CD4-positive, alpha-beta T cell treated with Interleukin-4 for 1 hour (primary cell): Measurements from ENCODE around the gene DOHH.
"Not testable (repeated sequence)": the region's sequence is repeated elsewhere in the genome, so short reads cannot be mapped to it uniquely, and the experiment has no call there.

Experiments
- DNase-seq, 2 donors: peaks; one replicate each; pipeline ENCODE4 v3.0.0-alpha.2; 2020 to 2022

Gene DOHH

DNA sequence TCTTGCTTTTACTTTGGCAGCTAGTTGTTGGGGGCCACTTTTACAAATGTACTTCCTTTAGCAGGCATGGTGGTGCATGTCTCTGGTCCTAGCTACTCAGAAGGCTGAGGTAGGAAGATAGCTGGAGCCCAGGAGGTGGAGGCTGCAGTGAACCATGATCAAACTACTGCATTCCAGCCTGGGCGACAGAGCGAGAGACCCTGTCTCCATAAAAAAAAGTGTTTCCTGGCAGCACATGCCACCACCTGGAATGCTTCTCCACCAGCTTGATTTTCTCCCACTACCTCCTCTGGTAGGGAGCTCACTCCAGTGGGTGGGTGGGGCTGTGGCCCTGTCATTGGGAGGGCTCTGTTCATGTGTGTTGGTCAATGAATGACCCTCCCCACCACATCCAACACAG is 18.2 kb upstream of the DOHH start:
- DNase-seq = no peak

DNA sequence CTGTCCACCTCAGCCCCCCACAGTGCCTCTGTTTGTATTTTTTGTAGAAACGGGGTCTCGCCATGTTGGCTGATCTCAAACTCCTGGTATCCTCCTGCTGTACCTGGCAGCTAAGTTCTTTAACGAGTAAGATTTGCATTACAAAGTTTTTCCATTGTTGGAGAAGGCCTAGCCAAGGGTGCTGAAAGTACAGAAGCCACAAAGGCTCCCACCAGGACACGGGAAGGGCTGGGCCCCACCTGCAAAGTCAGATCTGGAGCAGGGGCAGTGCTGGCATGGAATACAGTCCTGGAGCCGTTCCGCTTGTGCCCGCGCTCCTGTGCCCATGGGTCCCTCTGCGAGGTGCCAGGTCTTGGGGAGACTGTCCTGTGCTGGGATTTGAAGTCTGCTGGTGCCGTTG is 17.8 kb upstream of the DOHH start:
- no peak for DNase-seq

DNA sequence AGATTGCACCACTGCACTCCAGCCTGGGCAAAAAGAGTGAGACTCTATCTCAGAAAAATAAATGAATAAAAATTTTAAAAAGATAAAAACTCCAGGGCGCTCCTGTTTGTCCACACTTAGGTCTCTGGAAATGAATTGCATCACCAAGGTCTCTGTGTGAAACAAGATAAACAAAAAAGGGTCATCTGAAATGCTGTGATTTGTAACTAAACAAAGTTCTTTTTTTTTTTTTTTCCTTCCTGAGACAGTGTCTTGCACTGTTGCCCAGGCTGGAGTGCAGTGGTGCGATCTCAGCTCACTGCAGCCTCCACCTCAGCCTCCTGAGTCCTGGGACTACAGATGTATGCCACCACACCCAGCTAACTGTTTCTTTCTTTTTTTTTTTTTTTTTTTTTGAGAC is 17.2 kb upstream of the DOHH start:
- DNase-seq = no peak

DNA sequence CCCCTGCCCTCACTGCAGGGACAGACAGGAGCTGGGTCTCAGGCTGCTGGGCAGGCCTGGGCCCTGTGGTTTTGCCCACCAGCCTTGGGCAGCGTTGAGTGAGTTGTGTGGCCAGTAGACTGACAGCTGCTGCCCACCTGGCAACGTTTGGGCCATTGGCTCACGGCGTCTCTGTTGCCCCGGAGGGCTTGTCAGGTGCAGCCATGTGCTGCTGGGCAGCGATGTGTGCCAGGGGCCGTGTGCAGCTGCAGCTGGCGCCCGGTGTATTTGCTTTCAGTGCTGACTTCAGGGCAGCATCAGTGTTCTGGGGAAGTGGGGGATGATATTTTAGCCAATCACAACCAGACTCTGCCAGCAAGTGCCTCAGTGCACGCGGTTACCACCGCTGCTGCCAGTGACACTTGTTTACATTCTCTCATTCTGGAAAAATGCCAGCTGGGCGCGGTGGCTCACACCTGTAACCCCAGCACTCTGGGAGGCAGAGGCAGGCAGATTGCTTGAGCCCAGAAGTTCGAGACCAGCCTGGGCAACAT is 16.3 kb upstream of the DOHH start:
- peak; percentile 64 to 77 for DNase-seq

DNA sequence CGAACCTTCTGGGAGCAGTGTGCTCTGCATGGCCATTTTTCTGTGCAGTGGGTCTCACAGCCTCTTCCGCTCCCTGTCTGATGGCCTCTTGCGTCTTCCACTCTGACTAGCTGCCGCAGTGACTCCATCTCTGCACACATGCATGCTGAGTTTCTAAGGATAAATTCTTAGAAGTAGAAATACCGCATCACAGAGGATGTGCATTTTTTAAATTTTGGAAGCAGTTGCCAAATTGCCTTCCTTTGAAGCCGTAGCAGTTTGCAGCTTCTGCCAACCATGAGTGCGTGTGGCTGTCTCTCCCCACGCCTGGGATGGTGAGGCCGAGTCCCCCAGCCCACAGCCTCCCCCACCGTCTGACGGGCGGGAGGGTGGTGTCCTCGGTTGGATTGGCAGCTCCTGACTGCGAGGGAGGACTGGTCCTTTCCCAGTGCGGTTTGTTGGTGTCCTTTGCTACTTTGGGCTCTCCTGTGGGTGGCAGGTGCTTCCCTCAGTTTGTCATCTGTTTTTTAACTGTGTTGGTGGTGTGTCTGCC is 15.5 kb upstream of the DOHH start:
- no peak for DNase-seq

DNA sequence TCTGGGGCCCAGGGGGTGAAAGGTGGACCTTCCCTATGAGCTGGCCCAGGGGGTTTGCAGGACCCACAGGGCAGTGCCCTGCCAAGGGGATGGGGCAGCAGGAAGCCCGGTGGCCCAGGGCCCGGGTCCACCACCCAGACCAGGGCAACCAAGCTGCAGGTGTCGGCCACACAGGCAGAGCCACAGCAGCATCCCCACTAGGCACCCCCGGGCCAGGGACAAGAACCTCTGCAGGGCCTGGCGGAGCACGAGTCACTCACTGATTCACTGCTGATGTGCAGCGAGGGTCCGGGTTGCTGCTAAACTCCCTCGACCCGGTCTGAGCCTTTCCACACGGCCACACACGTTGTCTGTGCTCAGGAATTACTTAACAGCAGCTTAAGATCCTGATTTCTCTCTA is 14.5 kb upstream of the DOHH start:
- DNase-seq = no peak

DNA sequence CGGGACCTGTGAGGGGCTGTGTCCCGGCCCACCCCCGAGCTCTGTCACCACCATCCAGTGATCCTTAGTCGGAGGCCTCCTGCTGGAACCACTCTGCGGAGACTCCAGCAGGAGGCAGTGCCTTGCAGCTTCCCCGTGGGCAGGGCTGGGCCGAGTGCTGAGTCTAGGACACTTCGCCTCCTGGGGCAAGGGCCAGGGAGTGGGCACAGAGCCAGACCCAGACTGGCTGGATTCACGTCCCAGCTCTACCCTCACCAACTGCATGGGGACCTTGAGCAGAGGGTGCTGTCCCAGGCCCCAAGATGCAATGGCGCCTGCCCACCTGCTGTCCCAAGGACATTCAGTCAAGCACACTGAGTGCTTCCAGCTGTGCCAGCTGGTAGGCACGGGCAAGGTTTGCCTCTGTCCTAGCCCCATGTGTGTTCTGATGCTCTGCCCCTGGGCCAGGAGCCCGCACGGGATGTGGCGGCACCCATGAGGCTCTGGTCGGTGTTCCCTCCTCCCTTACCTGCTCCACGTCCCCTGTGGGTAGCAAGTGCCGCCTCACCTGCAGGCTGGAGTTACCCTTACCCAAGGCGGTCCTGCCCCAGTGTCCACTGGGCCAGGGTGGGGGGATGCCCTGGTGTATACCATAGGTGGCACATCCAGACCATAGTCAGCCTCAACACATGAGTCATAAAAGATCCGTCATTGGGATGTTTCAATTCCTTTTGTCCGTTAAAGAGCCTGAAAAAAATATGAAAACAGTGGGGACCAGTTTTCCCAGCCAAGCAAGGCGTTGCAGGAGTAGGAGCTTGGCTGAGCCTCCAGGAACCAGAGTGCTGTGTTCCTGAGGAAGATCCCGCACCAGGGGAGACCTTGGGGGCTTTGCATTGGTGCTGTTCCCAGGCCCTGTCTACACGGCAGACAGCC is 13.0 kb upstream of the DOHH start:
- no peak for DNase-seq

DNA sequence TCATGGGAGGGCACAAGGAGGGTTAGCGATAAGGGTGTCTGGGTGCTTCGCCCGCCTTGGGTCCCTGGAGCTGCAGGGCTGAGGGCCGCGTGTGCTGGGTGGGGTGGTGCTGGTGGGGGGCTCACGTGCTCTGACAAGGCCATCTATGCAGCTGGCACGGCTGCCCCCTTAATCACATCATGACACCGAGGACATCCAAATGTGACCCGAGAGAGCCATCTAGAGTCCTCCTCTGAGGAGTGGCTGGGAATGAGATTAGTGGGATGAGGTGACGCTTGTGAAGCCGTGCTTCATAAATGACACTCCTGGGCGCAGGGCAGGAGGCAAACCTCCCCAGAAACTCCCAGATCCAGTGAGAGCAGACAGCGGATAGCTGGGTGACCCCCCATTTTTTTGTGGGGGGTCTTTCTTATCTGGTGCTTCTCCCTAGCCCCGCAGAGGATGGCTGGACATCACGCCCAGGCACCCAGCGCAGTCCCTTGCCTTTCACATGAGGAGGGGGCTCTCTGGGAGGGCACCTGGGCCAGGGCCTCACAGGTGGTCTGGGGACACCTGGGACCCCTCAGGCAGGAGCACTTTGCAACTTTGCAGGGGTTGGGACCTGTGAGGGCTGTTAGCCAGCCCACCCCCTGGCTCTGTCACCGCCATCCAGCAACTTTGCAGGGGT is 12.2 kb upstream of the DOHH start:
- DNase-seq = no peak

DNA sequence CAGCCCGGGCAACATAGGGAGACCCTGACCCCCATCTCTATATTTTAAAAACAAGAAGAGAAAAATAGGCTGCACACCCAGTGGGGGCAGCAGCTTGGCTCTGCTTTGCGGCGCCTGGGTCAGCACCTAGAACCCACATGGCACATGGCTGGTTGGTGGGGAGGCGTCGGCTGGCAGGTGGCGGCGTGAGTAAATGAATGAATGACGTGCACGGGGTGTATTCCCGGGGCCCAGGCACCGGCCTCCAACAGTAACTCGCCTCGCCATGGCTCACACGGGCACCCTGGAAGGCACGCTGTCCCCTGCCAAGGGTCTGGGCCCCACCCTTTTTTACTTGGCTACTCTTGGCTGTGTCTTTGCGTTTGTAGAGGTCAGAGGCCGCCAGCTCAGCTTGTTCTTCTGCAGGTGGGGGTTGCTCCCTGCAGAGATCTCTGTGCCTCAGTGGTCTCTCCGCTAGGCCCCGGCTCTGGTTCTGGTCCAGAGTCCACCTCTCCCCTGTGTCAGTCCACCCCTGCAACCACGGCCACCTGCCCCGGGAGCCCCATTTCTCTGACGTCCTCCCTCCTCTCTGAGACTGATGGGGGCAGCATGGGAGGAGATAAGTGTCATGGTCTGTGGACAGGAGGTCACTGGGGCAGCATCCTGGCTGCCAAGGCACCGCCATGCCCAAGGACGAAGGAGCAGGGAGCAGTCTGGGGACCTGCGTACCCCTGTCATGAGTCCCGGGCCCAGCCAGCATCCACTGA is 11.2 kb upstream of the DOHH start:
- DNase-seq = no peak

DNA sequence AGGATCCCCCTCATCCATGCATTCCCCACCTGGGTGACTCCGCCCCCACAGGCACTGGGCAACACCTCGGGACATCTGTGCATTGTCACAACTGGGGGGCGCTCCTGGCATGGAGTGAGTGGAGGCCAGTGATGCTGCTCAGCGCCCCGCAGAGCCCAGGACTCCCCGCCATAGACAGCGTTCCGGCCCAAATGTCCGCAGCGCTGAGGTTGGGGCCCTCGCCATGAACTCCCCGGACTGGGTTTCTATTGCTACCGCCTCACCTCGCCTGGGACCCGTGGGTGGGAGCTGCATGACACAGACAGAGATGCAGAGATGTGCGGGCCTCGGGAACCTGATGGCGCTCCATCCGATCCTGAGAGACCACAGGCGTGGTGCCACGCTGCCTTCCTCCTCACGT is 10.3 kb upstream of the DOHH start:
- DNase-seq = no peak

DNA sequence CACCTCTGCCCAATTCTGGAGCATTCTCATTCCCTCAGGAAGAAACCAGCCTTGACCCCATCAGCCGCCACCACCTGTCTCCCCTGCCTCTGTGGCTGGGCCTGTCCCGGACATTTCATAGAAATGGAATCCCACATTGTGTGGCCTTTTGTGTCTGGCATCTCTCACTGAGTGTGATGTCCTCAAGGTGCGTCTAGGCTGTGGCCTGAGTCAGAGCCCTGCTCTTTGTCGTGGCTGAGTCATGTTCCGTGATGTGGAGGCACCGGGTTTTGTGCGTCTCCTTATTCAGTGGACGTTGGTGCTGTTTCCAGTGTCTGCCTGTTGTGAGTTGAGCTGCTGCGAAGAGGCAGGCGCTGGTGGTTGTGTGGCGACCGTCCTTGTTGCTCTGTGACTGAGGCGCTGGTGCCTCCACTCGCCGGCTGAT is 9.1 kb upstream of the DOHH start:
- no peak for DNase-seq

DNA sequence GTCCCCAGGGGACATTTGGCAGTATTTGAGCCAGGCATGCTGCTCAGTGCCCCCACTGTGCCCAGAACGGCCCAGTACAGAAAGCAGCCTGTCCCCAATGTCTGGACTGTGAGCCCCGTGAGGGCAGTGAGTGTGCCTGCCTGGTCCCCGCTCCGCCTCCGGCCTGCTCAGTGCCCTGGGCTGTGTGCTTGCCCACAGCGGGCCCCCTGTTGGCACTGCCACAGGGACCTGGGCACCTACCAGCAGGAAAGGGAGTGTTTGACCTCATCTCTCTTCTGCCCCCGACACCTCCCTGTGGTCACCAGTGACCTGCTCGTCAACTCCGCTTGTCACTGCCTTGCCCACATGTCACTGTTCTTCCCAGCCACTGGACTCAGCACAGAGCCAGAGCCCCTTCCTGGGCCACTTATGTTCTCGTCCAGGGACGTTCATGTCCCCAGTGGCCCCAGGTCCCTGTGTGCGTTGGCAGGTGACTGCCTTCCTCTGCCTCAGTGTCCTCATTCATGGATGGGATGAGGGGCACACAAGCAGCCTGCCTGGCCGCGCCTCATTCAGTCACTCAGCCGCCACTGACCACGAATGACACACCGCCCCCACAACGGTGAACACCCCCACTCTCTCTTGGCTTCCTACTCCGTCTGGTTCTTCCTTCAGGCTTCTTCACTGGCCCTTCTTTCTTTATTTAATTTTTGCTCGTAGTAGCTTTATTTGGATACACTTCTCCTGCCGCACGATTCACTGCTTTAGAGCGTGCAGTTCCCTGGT is 8.5 kb upstream of the DOHH start:
- DNase-seq = no peak

DNA sequence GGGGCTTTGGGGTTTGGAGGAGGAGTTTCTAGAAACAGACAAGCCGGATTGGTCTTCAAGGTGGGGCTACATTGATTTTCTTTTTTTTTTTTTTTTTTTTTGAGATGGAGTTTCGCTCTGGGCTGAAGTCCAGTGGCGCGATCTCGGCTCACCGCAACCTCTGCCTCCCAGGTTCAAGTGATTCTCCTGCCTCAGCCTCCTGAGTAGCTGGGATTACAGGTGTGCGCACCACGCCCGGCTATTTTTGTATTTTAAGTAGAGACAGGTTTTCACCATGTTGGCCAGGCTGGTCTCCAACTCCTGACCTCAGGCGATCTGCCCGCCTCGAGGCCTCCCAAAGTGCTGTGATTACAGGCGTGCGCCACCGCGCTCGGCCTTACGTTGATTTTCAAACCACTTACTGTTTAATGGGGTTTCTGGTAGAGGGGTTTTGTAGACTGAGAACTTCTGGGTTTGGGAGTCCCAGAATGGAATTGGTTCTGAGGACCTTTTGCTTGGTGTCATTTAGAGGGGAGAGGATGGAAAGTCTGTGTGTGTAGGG is 7.7 kb upstream of the DOHH start:
- DNase-seq = not testable (repeated sequence)

DNA sequence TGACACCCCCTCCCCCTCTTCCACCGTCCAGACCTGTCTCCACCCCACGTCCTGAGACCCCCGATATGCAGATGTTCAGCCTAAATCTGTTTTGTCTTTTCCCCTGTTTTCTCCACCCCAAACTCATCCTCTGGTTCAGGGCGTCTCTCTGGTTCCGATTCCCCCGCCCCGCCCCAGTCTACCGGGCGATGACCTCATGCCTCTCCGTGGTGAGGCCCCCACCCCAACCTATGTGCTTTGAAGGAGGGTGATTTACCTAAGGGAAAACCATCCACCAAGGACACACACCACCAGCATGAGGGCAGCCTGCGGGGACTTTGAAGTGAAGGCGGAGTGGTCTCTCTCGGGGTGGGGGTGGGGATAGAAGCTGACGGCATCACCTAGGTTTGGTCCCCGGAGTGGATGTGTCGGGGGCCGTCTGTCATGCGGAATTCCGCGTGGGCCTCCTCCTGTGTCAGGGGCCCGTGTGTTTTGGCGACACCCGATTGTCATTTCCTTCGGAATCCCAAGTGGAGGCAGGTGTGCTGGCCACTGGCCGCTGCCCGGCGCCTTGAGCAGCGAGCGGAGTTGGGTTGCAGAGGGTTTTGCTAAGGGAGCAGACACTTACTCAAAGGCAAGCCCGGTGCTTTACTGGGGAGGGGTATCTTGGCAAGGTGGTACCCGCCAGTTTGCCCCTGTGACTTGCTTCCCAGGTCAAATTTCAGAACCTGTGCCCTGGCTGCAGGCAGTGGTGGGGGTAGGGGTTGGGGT is 7.1 kb upstream of the DOHH start:
- peak; percentile 29 to 53 for DNase-seq

DNA sequence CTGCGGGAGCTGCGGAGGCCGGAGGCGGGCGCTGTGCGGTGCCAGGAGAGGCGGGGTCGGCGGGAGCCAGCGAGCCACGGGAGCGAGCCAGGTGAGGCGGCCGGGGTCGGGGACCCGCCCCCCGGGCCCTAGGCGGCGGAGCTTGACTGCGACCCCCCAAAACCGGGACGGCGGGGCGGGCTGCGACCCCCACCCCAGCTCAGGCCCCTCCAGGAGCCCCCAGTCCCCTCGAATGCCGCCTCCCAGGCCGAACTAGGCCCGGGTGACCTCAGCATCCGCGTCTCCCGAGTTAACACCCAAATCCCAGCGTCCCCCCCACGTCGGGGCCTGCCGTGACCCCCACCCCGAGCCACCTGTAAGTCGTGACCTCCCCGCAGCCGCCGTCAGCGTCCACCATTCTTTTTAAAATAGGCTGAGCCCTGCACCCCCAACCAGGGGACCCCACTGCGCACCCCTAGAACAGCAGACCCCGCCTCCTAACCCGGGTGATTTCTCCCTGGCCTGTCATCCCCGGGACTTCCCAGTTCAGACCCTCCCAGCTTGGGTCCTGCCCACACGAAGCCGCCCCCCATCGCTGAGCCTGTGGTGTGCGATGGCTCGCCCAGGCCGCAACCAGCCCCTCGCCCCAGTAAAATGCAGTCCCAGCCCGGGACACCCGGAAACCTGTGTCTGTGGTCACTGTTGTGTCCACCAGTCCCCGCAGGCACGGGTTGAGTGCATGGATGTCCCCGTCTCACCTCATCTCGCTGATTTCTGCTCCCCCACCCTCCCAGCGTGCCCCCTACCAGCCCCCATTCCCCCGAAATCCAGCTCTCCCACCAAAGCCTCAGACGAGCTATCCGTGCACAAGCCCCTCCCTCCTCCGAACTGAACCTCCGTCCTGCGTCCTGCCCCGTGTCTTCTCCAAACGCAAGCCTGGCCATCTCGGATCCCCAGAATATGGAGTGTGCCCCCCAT is 6.2 kb upstream of the DOHH start:
- peak; percentile 55 to 57 for DNase-seq

DNA sequence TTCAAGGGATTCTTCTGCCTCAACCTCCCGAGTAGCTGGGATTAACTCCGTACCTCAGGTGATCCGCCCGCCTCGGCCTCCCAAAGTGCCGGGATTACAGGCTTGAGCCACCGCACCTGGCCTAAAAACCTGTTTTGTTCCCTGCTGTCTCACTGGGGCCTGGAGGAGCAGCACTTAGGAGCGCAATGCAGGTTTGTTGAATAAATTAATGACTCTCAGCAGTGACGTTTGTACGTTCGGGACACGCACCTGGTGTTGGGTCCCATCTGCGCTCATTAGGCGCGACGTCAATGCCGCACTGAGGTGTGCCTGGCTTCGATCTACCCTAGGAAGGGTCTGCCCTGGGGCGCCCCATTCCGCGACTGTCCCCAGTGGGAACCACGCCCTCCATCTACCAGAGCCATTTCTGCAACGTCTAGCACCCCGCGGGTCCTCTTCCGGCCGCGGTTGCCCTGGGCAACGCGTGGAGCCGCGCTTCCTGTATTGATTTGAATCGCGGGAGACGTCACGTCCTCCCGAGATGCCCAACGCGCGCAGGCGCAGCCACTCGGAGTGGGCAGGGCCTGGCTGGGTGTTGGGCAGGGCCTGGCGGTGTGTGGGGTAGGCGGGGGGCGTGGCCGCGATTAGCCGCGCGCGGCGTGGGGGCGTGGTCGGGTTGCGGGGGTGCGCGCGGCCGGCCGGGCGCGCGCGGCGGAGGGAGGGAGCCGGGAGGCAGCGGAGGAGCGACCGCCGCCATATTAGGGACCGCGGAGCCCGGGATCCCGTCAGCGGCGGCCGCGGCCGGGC is 5.3 kb upstream of the DOHH start, which contains the start of gene FZR1:
FZR1 (plus strand) TSS at position 714 of the 786 bp plus-strand sequence. CDS start 16,679 bp downstream, outside the sequence.
- DNase-seq = peak; percentile 100

DNA sequence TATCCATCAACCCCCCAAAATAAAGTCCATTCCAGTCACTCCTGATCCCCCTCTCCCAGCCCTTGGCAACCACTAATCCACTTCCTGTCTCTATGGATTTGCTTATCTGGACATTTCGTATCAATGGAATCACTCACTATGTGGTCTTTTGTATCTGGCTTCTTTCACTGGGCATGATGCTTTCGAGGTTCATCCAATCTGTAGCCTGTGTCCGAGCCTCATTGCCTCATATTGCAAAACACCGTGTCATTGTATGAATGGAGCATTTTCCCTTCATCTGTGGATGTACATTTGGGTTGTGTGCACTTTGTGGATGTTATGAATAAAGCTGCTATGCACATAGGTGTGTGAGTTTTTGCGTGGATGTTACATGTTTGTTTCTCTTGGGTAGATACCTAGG is 4.3 kb upstream of the DOHH start:
- DNase-seq = no peak

DNA sequence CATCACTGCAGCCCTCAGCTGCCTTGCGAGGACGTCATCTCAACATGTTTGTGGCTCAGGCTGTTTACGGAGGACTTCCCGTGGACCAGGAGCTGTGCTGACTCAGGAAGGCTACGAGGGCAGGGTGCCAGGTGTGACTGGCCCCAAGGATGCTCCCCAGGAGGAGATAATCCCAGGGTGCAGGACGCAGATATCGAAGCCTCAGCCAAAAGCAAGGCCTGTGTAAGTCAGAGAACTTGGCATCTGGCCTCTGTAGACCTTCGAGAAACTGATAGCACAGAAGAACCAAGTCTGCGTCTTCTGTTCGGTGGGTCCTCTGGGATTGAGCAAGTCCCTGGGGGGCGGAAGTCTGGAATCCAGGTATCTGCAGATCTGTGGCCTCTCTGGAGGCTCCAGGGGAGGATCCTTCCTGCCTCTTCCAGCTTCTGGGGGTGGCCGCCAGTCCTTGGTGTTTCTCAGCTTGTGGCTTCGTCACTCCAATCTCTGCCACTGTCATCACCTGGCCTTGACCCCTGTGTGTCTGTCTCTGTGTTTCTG is 2.6 kb upstream of the DOHH start:
- no peak for DNase-seq

DNA sequence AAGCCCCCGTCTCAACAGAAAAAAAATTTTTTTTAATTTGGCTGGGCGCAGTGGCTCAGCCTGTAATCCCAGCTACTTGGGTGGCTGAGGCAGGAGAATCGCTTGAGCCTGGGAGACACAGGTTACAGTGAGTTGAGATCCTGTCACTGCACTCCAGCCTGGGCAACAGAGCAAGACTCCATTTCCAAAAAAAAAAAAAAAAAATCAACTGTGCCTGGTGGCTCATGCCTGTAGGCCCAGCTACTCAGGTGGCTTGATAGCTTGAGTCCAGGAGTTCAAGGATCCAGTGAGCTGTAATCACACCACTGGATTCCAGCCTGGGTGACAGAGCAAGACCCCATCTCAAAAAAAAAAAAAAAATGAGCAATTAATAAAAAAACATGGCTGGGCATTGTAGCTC is 1.3 kb upstream of the DOHH start:
- no peak for DNase-seq
